DOHH2 (cell line): Measurements from ENCODE around the gene RAB20.
"Not testable (repeated sequence)": the region's sequence is repeated elsewhere in the genome, so short reads cannot be mapped to it uniquely, and the experiment has no call there.

Experiments used
- CTCF ChIP-seq: fragments of 200-600 bp; sonication (generic); IDR thresholded peaks from one replicate; pipeline ENCODE4 v1.5.1; 2014; ENCODE audit warnings: antibody characterized with exemption, mild to moderate bottlenecking, low read depth, low read length; ENCODE audit not compliant: poor library complexity, severe bottlenecking
- EZH2phosphoT487 ChIP-seq: fragments of 200-600 bp; sonication (generic); IDR thresholded peaks from 2 replicates; pipeline ENCODE4 v1.6.1; 2017; ENCODE audit warnings: borderline replicate concordance, mild to moderate bottlenecking, antibody characterized with exemption, low read length, moderate library complexity, mixed read lengths

DNA sequence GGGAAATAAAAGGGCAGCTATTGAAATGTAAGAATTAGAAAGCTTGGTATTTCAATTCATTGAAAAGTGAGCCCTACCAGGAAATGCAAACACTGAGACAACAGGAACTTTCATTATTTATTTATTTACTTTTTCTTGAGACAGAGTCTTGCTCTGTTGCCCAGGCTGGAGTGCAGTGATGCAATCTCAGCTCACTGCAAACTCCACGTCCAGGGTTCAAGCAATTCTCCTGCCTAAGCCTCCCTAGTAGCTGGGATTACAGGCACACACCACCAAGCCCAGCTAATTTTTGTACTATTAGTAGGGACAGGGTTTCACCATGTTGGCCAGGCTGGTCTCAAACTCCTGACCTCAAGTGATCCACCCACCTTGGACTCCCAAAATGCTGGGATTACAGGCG is 29.3 kb downstream of the RAB20 start:
- TF ChIP-seq CTCF, EZH2phosphoT487: not testable (repeated sequence)
